GM18867 (cell line): Measurements from ENCODE around the gene PCLO.
A peak's percentile ranks its signal among the peaks of the same experiment; 100 is the strongest.

Experiments
- ATAC-seq: cut with Tn5 transposase; IDR thresholded peaks from one replicate; pipeline ENCODE4 v1.9.1; 2021; ENCODE audit warnings: mild to moderate bottlenecking, moderate library complexity; ENCODE audit not compliant: unreplicated experiment

The PCLO gene

DNA sequence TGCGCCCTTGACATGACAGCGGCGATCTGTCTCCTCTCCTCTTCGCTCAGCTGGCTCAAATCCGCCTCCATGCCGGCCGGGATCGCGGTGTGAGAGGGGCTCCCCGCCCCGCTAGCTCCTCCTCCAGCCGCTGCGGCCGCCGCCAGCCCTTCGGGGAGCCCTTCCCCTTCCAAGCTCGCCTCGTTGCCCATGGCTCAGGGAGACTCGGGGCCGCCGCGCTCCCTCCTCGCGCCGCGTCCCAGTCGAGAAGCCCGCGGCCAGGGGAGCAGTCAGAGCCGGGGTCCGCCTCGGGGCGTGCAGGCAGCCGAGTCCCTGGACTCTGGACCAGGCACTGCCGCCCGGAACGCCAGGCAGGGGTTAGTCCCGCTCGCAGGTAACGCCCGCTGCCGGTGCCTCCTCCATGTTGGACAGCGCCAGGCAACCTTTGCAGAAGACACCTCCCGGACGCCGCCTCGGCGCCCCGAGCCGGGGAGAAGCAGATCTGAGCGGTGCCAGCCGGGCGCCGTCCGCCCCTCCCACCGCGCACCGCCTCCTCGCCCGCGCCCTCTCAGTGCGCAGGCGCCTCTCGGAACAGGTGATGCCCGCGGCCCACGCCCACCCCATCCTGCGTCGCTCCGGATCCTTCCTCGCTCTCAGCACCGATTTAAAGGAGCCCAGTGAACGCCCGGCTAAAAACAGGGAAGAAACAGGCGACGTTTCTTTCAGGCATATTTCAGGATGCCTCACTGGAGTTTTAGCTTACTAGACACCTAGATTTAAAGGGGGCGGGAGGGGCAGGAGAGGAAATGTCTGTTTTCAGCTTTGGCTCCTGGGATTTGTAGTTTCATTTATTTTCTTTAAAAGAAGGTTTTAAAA, at the start of gene PCLO:
TSS of gene PCLO (minus strand) at position 483 of the 855 bp plus-strand sequence. CDS start at position 191, 292 bp downstream.
- ATAC-seq: peak; percentile 90

GRCh38 chr7:83211685-83212084, 49.0 kb upstream of the PCLO start:
- no peak for ATAC-seq

DNA sequence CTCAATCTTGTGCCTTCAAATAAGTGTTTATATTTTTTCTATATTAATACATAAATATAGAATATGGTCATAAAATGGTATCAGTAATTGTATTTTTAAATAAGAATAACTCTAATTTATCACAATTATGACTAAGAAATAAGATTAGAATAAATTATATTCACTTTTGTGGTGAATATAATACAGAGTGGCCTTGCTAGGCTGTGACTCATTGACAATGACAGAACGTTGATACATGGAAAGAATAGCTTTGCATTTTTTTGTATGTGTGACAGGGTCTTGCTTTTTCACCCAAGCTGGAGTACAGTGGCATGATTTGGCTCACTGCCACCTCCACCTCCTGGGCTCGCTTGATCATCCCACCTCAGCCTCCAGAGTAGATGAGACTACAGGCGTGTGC, 47.8 kb upstream of the PCLO start:
- ATAC-seq: no peak

- no peak for ATAC-seq
Observed at GRCh38 chr7:83204715-83205114, 42.0 kb upstream of the PCLO start.

DNA sequence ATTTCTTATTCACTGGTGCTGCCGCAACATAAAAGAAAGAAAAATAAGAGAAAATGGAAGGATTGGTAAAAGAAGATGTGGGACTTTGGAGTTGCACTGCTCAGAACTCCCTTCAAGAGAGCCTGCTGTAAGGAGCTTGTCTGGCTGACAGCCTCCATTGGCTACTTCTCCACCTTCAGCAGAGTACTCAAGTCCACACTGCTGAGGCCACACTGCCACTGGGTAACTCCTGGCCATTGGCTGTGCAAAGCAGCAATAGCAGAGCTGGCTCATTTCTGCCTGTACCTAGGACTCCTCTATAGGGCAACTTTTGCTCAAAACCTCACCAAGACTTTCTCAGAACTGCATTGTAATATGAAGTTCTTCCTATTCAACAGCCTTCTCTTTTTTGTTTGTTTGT, 38.7 kb upstream of the PCLO start:
- no peak for ATAC-seq

GRCh38 chr7:83190659-83191389, 28.1 kb upstream of the PCLO start:
- no peak for ATAC-seq

- ATAC-seq: no peak
Observed at GRCh38 chr7:83178796-83179195, 16.1 kb upstream of the PCLO start.

GRCh38 chr7:83178066-83178465, 15.4 kb upstream of the PCLO start:
- no peak for ATAC-seq

DNA sequence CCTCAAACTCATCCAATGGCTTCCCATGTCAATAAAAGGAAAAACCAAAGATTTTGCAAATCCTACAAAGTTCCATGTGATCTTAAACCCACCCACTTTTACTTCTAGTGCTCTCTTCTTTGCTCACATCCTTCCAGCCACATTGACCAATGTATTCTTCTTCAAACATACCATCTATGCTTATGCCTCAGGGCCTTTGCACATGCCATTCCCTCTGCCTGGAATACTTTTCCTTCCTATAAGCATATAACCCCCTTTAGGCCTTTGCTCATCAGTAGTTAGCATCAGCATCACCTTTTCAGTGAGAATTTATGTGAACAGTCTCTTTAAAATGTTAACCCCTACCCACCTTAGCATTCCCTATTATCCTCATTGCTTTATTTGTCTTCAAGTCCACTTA, 11.0 kb upstream of the PCLO start:
- no peak for ATAC-seq

DNA sequence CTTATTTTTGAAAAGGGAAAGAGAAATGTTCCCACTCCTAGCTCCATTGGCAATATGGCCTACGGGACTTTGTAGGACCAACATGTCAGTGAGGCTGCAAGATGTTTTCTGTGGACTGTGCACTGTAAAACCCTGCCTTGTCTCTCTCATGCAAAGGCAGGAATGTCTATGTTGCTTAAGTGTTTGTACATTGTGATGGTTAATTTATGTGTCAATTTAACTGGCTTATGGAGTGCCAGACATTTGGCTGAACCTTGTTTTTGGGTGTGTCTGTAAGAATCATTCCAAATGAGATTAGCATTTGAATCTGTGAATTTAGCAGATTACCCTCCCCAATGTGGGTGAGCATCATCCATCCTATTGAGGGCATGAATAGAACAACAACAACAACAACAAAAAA, 4.1 kb upstream of the PCLO start:
- no peak for ATAC-seq

DNA sequence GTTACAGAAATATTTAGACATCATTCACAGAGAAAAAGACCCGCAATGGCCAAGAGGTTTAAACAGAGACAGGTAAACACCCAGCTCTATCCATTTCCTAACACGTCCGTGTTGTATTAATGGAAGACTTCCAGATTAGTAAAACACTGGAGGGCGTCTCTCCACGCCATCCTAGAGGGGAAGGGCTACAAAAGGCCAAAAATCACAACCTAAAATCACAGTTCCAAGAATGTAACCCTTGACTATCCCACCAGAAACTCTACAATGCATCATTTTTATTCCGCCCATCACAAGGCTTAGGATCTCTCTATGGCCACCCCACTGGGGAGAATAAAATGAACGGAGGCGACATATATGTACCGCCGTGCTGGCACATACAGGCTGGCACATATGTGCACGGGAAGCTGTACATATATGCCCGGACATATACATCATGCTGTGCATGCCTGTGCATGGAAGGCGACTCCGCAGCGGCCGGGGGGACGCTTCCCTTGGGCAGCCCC, 734 bp downstream of the PCLO start:
- no peak for ATAC-seq

DNA sequence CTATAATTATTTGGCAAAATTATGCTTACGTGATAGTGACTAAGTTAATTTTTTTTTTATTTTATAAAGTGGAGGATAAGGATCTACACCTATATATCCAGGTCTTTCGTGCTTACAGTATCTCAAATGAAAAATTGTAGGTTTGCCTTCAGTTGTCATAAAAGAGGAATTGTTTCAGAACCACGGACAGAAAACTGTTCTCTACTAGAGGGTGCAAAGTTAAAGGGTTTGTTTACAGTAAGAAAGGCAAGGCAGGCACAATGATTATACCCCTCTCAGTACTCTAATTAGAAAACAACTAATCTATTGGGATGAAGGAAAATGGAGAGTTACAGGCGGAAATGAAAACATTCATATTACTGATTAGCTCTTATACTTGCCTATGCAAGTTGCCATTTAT, 1.5 kb downstream of the PCLO start:
- no peak for ATAC-seq

- ATAC-seq: no peak
Observed at GRCh38 chr7:83159731-83160130, 3.0 kb downstream of the PCLO start.

- no peak for ATAC-seq
Observed at GRCh38 chr7:83156006-83156405, 6.7 kb downstream of the PCLO start.

- no peak for ATAC-seq
Observed at GRCh38 chr7:83155407-83155806, 7.3 kb downstream of the PCLO start.

DNA sequence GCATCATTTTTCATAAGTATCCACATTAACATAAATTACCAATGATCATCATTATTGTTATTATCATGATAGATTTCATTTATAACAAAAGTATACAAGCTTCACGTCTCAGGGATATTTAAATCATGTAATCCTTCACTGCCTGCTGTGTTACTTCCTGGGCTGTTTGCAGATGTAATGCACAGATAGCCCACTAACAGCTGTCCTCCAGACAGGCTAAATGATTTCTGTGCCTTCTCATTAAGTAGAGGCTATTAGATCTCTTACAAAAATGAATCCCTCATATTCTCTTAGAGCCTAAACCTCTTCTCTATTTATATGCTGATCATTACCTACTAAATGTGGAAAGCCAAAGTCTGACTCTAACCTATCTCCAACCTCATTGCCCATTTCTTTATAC, 9.3 kb downstream of the PCLO start:
- ATAC-seq: no peak

DNA sequence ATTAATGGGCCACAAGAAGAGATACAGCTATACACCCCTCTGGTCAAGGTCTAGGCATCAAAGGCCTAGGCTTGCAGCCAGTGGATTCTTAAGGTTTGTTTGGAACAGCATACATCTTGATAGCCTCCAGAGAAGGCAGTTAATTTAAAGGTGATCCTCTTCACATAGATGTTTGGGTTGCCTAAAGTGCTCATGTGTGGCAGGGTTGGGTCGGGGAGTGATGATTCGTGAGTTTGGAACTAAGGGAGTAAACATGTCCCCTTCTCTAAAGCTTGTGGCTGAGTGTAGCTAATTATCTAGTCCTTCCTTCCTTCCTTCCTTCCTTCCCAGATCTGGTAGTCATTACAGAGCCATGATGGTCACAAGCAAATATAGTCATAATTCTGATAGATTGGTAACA, 12.4 kb downstream of the PCLO start:
- no peak for ATAC-seq

DNA sequence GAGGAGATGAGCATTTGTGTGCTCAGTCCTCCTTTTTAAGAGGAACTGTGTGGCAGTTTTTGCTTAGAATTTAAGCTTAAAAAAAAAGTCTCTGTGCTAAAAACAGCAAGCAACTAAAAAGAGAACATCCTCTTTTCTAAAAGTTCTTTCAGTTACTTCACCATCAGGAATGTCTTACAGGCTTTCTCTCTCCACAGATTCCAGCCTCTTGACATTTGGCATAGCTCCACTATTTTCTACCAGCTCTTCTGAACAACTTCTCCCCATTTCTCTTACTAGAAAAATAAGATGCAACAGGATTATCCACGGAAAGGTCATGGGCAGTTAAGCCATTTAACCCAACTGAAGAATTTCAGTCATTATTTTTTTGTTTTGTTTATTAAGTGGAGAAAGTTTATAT, 13.2 kb downstream of the PCLO start:
- ATAC-seq: no peak

GRCh38 chr7:83148776-83149175, 13.9 kb downstream of the PCLO start:
- ATAC-seq: no peak

DNA sequence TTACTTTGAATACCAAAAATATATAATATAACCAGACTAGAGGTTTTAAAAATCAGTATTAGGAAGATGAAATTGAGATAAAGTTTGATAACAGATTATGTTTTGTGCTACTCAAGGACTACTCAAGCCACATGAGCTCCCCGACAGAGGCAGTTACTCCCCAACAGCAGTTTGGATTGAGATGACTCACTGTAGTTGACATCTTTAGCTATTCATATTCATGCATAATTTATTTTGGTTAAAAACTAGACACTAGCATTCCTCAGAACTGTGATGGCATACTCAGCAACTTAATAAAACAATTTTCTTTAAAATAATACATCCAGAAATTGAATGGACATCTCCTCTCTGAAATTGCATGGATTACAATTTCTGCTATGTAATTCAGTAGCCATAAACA, 19.6 kb downstream of the PCLO start:
- no peak for ATAC-seq

DNA sequence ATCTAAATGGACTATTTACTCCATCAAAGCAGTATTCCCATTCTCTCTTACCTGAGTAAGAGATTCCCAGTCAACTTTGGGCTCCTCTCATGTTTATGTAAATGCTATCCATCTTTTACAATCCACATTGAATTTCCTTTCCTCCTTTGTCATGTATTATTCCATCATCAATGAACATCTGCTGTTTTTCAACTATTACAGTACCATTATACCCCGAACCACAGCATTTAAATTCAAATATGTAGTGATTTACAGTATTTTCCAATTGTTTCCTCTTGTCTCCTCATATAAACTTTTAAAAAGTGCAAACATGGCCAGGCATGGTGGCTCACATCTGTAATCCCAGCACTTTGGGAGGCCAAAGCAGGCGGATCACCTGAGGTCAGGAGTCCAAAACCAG, 20.3 kb downstream of the PCLO start:
- no peak for ATAC-seq

- no peak for ATAC-seq
Observed at GRCh38 chr7:83141927-83142326, 20.8 kb downstream of the PCLO start.
